ENCODE results near the gene ACAP2.

The ACAP2 gene

DNA sequence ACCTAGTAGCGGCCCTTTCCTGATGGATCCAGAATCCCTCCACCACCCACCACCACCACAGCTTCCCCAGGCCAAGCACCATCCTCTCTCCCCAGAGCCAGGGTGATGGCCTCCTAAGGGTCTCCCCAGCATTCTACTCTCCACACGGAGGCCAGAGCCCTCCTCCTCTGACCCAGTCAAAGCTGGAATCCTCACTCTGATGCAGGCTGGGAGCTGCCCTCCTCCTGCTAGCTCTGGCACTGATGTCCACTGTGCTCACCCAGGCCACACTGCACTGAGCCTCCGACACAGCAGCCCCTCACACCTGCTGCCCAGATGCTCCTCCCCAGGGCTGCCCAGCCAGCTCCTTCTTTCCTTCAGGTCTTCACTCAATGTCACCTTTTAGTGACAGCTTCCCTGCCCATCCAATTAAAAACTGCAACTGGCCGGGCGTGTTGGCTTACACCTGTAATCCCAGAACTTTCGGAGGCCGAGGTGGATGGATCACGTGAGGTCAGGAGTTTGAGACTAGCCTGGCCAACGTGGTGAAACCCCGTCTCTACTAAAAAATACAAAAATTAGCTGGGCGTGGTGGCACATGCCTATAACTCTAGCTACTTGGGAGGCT lies 192.9 kb downstream of the ACAP2 start:
- no peak for TF ChIP-seq CTCF (IDR thresholded peaks at IDR 0.05; ENCODE audit: low read depth, low read length)
- no peak for DNase-seq
- H3K27me3 ChIP-seq (ENCODE audit: insufficient read depth, low read depth, severe bottlenecking): no peaks in the 10 kb centered on the region
- no peaks in the 10 kb centered on the region for H3K9me3 ChIP-seq (ENCODE audit: severe bottlenecking)
- no peaks in the 10 kb centered on the region for H3K36me3 ChIP-seq
- no peak overlapping the region for H3K4me3 ChIP-seq (ENCODE audit: low read depth, low read length)
- no peak overlapping the region for H3K27ac ChIP-seq

DNA sequence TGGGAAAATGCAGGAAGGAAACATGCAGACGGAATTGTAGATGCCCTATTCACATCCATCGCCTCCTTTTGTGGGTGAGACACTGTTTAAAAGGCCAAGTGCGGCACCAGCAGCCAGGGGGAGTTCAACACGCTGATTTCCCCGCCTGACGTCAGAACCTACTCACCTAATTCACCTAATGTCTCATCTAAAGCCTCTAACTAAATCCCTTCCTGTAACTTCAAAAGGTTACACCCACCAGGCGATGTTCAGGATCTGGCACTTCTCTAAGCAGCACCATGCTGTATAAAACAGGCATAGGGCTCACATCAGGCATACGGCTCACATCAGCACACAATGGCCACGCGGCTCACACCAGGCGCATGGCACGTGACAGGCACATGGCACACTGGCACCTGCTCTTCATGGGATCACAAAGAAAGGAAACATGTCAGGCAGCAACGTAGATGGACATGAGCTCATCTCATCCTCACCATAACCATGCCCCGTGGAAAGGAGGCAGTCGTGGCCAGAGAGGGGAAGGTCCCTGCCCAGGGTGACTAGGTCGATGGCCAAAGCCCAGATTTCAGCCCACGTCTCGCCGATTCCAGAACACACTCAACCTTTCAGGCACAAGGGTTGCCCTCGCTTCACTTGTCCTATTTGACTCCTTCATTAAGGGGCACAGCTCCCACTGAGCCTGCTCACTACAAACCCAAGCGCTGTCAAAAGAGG lies 193.6 kb downstream of the ACAP2 start:
- peak; percentile 58 for DNase-seq
- TF ChIP-seq CTCF (IDR thresholded peaks at IDR 0.05; ENCODE audit: low read depth, low read length): no peak
- Histone ChIP-seq H3K4me3 (ENCODE audit: low read depth, low read length) (no peak overlapping the region), H3K9me3 (ENCODE audit: severe bottlenecking) (no peaks in the 10 kb centered on the region), H3K27me3 (ENCODE audit: insufficient read depth, low read depth, severe bottlenecking) (no peaks in the 10 kb centered on the region), H3K36me3 (no peaks in the 10 kb centered on the region), H3K27ac (peak overlapping the region; percentile 29)

DNA sequence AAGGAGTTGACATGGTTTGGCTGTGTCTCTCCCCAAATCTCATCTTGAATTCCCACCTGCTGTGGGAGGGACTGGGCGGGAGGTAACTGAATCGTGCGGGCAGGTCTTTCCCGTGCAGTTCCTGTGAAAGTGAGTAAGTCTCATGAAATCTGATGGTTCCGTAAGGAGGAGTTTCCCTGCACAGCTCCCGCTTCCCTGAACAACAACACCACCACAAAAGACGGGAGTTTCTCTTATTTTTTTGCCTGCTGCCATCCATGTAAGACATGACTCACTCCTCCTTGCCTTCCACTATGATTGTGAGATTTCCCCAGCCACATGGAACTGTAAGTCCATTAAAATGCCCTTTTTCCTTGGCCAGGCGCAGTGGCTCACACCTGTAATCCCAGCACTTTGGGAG lies 194.5 kb downstream of the ACAP2 start:
- no peaks in the 10 kb centered on the region for H3K9me3 ChIP-seq (ENCODE audit: severe bottlenecking)
- H3K27ac ChIP-seq: peak overlapping the region; percentile 89
- H3K36me3 ChIP-seq: no peaks in the 10 kb centered on the region
- no peak overlapping the region for H3K4me3 ChIP-seq (ENCODE audit: low read depth, low read length)
- TF ChIP-seq CTCF (IDR thresholded peaks at IDR 0.05; ENCODE audit: low read depth, low read length): no peak
- DNase-seq: no peak
- no peaks in the 10 kb centered on the region for H3K27me3 ChIP-seq (ENCODE audit: insufficient read depth, low read depth, severe bottlenecking)

DNA sequence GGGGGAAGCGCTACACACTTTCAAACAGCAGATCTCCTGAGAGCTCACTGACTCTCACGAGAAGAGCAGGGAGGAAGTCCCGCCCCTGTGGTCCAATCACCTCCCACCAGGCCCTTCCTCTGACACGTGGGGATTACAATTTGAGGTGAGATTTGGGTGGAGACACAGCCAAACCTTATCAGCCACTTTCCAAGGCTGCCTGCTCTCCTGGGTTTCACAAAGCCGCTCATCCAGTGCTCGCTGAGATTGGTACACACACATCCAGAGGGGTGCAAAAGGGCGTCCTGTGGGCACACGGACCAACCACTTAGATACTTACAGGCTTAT lies 195.0 kb downstream of the ACAP2 start:
- no peak for DNase-seq
- no peaks in the 10 kb centered on the region for H3K36me3 ChIP-seq
- no peaks in the 10 kb centered on the region for H3K27me3 ChIP-seq (ENCODE audit: insufficient read depth, low read depth, severe bottlenecking)
- H3K27ac ChIP-seq: peak overlapping the region; percentile 89
- H3K9me3 ChIP-seq (ENCODE audit: severe bottlenecking): no peaks in the 10 kb centered on the region
- TF ChIP-seq CTCF (IDR thresholded peaks at IDR 0.05; ENCODE audit: low read depth, low read length): no peak
- no peak overlapping the region for H3K4me3 ChIP-seq (ENCODE audit: low read depth, low read length)

- no peaks in the 10 kb centered on the region for H3K36me3 ChIP-seq
- no peaks in the 10 kb centered on the region for H3K9me3 ChIP-seq (ENCODE audit: severe bottlenecking)
- DNase-seq: no peak
- H3K27ac ChIP-seq: peak overlapping the region; percentile 89
- H3K4me3 ChIP-seq (ENCODE audit: low read depth, low read length): no peak overlapping the region
- H3K27me3 ChIP-seq (ENCODE audit: insufficient read depth, low read depth, severe bottlenecking): no peaks in the 10 kb centered on the region
- TF ChIP-seq CTCF (IDR thresholded peaks at IDR 0.05; ENCODE audit: low read depth, low read length): no peak
Measured at GRCh38 chr3:195247086-195247862, 195.5 kb downstream of the ACAP2 start.
